DOHH2 (cell line): ENCODE results near the gene ZNF417.

Experiments
- CTCF ChIP-seq: fragments of 200-600 bp; sonication (generic); IDR thresholded peaks from one replicate; pipeline ENCODE4 v1.5.1; 2014; ENCODE audit warnings: antibody characterized with exemption, mild to moderate bottlenecking, low read depth, low read length; ENCODE audit not compliant: poor library complexity, severe bottlenecking
- EZH2phosphoT487 ChIP-seq: fragments of 200-600 bp; sonication (generic); IDR thresholded peaks from 2 replicates; pipeline ENCODE4 v1.6.1; 2017; ENCODE audit warnings: borderline replicate concordance, mild to moderate bottlenecking, antibody characterized with exemption, low read length, moderate library complexity, mixed read lengths

GRCh38 chr19:57900311-57900710 lies 16.1 kb downstream of the ZNF417 start:
- TF ChIP-seq CTCF (no peak), EZH2phosphoT487 (no peak)
